ENCODE results near the gene EXOC3. TPM values are rescaled to one million over a fixed set of nuclear protein-coding genes. Genes with fewer than 3 reads are reported as not detected.

Gene EXOC3
- total RNA-seq, 2 experiments from 2014 or later = 31.0 to 58.2 TPM

DNA sequence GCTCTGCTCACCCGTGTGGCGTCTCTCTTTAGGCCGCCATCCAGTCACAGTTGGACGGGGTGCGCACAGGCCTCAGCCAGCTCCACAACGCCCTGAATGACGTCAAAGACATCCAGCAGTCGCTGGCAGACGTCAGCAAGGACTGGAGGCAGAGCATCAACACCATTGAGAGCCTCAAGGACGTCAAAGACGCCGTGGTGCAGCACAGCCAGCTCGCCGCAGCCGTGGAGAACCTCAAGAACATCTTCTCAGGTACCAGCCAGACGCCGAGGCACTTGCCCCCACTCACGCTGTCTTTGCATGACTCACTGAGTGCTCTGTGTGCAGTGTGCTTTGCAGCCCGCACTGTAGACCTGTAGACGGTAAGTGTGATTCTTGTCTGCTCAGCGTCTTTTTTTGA lies 4.5 kb downstream of the EXOC3 start:
- H3K4me2 ChIP-seq (ENCODE audit: low read length) = no peak overlapping the region
- no peak overlapping the region for H3K27ac ChIP-seq (ENCODE audit: low read depth, low read length, poor library complexity, severe bottlenecking)
- H3K79me2 ChIP-seq (ENCODE audit: insufficient read depth, low read depth, low read length) = peaks cover 14% of the 10 kb centered on the region; the same call in 1 of the 2 replicates
- H4K20me1 ChIP-seq (ENCODE audit: insufficient read depth, low read length) = no peaks in the 10 kb centered on the region
- ChIA-PET CTCF (ENCODE audit: unreplicated experiment) (interaction anchor here (0.6 to 1.1 kb wide), 3 partner anchors 23 to 669 kb away, joined by 3 read pairs; no protein-coding TSS in a partner anchor), POLR2A (no interaction called here)
- BruUV-seq (replicated peaks) = no TSS peak
- no peaks in the 10 kb centered on the region for H3K9me2 ChIP-seq (ENCODE audit: insufficient read depth, low read length)
- intact Hi-C loops (cut with micrococcal nuclease; ENCODE audit: unreplicated experiment) = no loop called here
- H3K36me3 ChIP-seq (ENCODE audit: insufficient read depth, low read length) = peaks cover 64% of the 10 kb centered on the region
- DNase-seq (ENCODE audit: low spot score) = no peak
- H3K9me3 ChIP-seq (ENCODE audit: low read length) = peaks cover 17% of the 10 kb centered on the region; the same call in 1 of the 2 replicates
- no peak overlapping the region for H3K4me3 ChIP-seq (ENCODE audit: low read depth, low read length, poor library complexity, severe bottlenecking)
- peaks cover 9% of the 10 kb centered on the region for H3K4me1 ChIP-seq (ENCODE audit: insufficient read depth, low read length, poor library complexity, severe bottlenecking)
- H2AFZ ChIP-seq (ENCODE audit: low read length) = no peak overlapping the region
- TF ChIP-seq, protein P1, sequence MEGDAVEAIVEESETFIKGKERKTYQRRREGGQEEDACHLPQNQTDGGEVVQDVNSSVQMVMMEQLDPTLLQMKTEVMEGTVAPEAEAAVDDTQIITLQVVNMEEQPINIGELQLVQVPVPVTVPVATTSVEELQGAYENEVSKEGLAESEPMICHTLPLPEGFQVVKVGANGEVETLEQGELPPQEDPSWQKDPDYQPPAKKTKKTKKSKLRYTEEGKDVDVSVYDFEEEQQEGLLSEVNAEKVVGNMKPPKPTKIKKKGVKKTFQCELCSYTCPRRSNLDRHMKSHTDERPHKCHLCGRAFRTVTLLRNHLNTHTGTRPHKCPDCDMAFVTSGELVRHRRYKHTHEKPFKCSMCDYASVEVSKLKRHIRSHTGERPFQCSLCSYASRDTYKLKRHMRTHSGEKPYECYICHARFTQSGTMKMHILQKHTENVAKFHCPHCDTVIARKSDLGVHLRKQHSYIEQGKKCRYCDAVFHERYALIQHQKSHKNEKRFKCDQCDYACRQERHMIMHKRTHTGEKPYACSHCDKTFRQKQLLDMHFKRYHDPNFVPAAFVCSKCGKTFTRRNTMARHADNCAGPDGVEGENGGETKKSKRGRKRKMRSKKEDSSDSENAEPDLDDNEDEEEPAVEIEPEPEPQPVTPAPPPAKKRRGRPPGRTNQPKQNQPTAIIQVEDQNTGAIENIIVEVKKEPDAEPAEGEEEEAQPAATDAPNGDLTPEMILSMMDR (conservative IDR thresholded peaks at IDR 0.05; ENCODE audit: low read length) = no peak
- TF ChIP-seq EZH2phosphoT487 (IDR thresholded peaks at IDR 0.05; ENCODE audit: borderline replicate concordance, low read depth, low read length) = no peak

DNA sequence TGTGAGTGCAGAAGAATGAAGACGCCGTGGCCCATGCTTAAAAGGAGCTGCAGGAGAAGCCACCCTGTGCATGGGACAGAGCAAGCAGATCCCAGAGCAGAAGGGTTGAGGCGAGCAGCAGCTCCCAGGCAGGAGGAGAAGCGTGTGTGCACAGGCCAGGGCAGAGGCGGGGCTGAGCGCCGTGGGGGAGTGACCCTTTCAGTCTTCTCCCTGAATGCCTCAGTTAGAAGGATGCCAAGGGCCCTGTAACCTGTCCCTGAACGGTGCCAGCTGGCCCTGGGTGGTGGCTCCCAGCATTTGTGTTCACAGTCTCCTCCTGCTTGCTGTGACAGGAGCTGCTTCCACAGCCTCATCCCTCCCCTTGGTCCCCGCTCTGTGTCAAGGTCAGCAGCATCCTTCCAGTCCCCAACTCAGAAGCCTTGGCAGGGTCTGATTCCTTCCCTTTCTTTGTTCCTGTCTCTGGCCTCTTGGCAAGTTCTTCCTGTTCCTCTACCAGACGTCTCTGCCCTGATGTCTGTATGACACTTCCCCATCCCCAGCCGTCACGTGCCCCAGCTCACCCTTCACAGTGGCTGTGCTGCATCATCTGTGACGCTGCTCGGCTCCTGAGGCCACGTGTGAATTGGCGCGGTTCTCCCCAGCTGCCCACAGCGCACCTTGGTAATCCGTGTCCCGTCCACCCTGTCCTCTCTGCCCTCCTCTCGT lies 5.2 kb downstream of the EXOC3 start:
- Histone ChIP-seq H4K20me1 (ENCODE audit: insufficient read depth, low read length) (no peaks in the 10 kb centered on the region), H3K36me3 (ENCODE audit: insufficient read depth, low read length) (peaks cover 71% of the 10 kb centered on the region), H3K9me3 (ENCODE audit: low read length) (peaks cover 18% of the 10 kb centered on the region; the same call in 1 of the 2 replicates), H3K4me2 (ENCODE audit: low read length) (no peak overlapping the region), H3K4me3 (ENCODE audit: low read depth, low read length, poor library complexity, severe bottlenecking) (no peak overlapping the region), H3K9me2 (ENCODE audit: insufficient read depth, low read length) (no peaks in the 10 kb centered on the region), H3K4me1 (ENCODE audit: insufficient read depth, low read length, poor library complexity, severe bottlenecking) (peaks cover 8% of the 10 kb centered on the region), H3K27ac (ENCODE audit: low read depth, low read length, poor library complexity, severe bottlenecking) (no peak overlapping the region), H3K79me2 (ENCODE audit: insufficient read depth, low read depth, low read length) (peaks cover 14% of the 10 kb centered on the region; the same call in 1 of the 2 replicates), H2AFZ (ENCODE audit: low read length) (no peak overlapping the region)
- POLR2A ChIA-PET = no interaction called here
- CTCF ChIA-PET (ENCODE audit: unreplicated experiment) = interaction anchor here (1.1 kb wide), 1 partner anchor 41 kb away, joined by 3 read pairs; no protein-coding TSS in a partner anchor
- intact Hi-C loops (cut with micrococcal nuclease; ENCODE audit: unreplicated experiment) = no loop called here
- BruUV-seq (replicated peaks) = no TSS peak
- no peak for DNase-seq (ENCODE audit: low spot score)
- TF ChIP-seq, protein P1 (conservative IDR thresholded peaks at IDR 0.05; ENCODE audit: low read length) = no peak
- TF ChIP-seq EZH2phosphoT487 (IDR thresholded peaks at IDR 0.05; ENCODE audit: borderline replicate concordance, low read depth, low read length) = no peak

DNA sequence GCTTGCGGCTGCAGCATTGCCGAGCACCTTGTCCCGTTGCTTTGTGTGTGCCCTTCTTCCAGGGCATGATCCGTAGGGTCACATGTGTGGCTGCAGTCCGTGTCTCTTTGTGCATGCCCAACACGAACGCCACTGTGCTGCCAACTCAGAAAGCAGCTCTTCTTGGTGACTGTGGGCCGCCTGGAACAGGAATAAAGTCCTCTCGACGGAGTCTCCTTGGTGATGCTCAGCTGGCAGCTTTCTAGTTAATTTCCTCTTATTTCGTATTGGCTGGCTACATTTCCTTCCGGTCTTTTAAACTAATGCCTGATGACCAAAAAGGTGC lies 5.8 kb downstream of the EXOC3 start:
- H3K79me2 ChIP-seq (ENCODE audit: insufficient read depth, low read depth, low read length) = peaks cover 9% of the 10 kb centered on the region; the same call in 1 of the 2 replicates
- no peak overlapping the region for H3K4me3 ChIP-seq (ENCODE audit: low read depth, low read length, poor library complexity, severe bottlenecking)
- H3K36me3 ChIP-seq (ENCODE audit: insufficient read depth, low read length) = peaks cover 76% of the 10 kb centered on the region
- H2AFZ ChIP-seq (ENCODE audit: low read length) = no peak overlapping the region
- DNase-seq (ENCODE audit: low spot score) = no peak
- H3K9me3 ChIP-seq (ENCODE audit: low read length) = peaks cover 18% of the 10 kb centered on the region; the same call in 1 of the 2 replicates
- ChIA-PET CTCF (ENCODE audit: unreplicated experiment) (no interaction called here), POLR2A (no interaction called here)
- H3K4me2 ChIP-seq (ENCODE audit: low read length) = no peak overlapping the region
- H4K20me1 ChIP-seq (ENCODE audit: insufficient read depth, low read length) = no peaks in the 10 kb centered on the region
- TF ChIP-seq, protein P1 (conservative IDR thresholded peaks at IDR 0.05; ENCODE audit: low read length) = no peak
- TF ChIP-seq EZH2phosphoT487 (IDR thresholded peaks at IDR 0.05; ENCODE audit: borderline replicate concordance, low read depth, low read length) = no peak
- peaks cover 6% of the 10 kb centered on the region for H3K4me1 ChIP-seq (ENCODE audit: insufficient read depth, low read length, poor library complexity, severe bottlenecking)
- intact Hi-C loops (cut with micrococcal nuclease; ENCODE audit: unreplicated experiment) = no loop called here
- H3K9me2 ChIP-seq (ENCODE audit: insufficient read depth, low read length) = no peaks in the 10 kb centered on the region
- BruUV-seq (replicated peaks) = no TSS peak
- H3K27ac ChIP-seq (ENCODE audit: low read depth, low read length, poor library complexity, severe bottlenecking) = no peak overlapping the region

Measured in OCI-LY7 (cell line).